Fibroblast of peridontal ligament (primary cell): ENCODE data around the gene IRF2BP1.

Experiments used
- DNase-seq: peaks from one replicate; pipeline ENCODE4 v3.0.0-alpha.2; 2010; ENCODE audit errors: extremely low read depth

IRF2BP1 gene

GRCh38 chr19:45863335-45863839 lies 22.6 kb downstream of the IRF2BP1 start:
- DNase-seq = no peak

DNA sequence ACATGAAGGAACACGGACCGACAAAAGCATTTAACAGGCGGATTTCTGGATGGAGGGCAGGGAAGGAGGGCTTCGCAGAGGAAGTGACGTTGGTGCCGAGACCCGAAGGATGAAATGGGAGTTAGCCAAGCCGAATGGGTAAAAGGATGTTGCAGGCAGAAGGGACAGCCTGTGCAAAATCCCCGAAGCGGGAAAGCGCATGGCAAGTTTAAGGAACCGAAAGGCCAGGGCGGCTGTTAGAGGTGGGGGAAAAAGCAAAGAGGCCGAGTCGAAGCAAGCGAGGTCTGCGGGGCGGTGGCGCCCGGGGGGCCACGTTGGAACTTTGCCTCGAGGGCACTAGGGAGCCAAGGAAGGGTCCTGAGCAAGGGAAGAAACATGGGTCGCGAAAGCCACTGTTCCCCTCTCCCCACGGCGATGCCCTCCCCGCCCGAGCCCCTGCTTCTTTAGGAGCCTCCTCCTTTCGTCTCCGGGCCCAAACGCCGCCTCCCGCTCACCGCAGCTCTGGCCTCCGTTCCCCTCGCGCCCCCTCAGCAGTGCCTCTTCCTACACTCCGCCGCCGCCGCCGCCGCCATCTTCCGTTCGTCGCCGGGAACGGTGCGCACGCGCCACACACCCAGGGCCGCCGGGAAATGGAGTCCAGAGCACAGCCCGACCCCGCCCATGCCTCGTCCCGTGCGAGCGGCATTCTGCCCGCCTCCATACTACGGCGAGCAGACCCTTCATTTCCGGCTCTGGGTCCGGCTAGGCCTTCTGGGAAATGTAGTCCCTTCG lies 23.2 kb downstream of the IRF2BP1 start, which contains the start of gene SYMPK:
SYMPK (minus strand) TSS at position 584 of the 771 bp plus-strand sequence. CDS start 8,652 bp downstream, outside the sequence.
- peak; percentile 97 for DNase-seq

GRCh38 chr19:45862271-45862563 lies 23.7 kb downstream of the IRF2BP1 start:
- DNase-seq = no peak

- DNase-seq = no peak
These were observed 25.3 kb downstream of the IRF2BP1 start for GRCh38 chr19:45860359-45861259.

DNA sequence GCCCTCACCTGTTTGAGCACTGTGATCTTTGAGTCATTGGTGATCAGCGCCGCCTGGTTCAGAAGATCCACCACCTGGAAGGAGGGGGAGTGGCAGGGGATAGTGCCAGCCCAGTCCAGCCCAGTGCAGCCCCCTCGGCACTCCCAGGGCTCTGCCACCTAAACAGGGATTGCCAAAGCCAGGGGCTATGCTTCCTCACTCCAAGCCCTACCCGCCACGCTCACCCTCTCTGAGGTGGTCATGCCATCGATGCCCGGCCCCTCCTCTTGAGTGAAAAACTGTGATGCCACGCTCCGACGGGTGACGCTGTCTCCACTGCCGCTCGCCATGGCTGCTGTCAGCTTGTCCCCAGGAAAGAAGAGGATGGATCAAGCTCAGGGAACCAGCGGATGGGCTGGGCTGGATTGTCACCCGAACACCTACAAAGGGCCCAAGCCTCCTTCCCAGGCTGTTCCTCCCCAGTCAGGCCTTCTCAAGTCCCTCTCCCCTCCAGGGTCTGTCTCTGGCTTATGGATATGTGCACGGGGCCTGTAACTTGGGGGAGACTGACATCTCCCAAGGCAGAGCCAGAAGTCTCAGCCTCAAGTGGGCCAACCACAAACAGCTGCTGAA lies 31.7 kb downstream of the IRF2BP1 start:
- DNase-seq = no peak

GRCh38 chr19:45852983-45853382 lies 33.0 kb downstream of the IRF2BP1 start:
- no peak for DNase-seq

DNA sequence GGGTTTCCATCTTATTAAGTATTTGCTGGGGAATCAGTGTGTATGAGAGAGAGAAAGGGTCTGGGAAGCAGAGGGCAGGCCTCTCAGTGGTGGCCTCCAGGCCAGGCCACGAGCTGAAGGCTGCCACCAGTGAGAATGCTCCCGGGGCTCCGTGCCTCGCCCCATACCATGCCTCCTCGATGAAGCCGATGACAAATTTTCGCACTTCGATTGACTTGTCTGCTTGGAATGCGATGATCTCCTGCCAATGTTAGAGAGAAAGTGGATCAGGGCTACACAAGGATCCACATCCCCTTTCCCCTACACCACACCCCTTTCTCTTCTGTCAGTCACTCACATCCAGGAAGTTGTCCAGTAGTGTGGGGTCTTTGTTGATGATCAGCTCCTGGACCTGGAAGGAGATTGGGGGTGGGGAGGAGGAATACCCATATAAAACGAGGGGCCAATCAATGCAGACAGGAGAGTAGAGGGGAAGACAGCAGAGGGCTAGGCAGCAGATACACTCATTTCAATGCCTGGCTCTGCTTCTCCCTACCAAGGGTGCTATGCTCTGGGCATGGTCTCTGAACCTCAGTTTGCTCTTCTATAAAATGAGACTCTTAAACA lies 33.7 kb downstream of the IRF2BP1 start:
- no peak for DNase-seq

DNA sequence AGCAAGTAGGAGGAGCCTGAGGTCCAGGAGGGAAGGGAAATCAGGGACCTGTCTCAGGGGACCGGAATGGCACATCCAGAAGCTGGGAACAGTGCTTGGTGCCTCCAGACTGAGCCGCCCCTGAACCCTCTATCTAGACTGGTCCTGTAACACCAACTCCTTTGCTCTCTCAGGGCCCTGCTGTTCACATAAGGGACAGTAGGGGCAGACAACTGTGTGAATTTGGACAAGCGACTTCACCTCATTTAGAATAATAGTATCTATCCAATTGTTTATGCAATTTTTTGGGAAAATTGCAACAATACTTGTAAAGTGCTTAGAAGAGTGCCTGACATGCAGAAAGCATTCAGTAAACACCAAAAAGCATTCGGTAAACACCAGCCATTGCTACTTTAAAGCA lies 37.0 kb downstream of the IRF2BP1 start:
- no peak for DNase-seq

DNA sequence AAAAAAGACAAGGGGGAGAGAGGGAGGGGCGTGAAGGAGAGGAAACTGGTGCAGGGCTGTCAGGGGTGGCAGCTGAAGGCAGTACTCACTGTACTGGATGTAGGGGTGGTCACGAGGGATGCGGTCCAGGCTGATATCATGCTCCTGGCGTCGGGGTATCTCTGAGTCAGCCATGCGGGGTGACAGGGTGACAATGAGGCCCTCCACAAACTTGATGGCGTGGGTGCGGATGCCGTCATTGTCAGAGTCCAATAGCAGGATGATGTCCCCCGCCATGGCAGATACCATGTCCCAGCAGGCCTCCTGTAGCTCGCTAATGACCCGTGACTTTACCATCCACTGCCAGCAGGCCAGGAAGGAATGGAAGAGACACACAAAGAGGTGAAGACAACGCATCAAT lies 38.3 kb downstream of the IRF2BP1 start:
- no peak for DNase-seq

GRCh38 chr19:45842198-45842597 lies 43.7 kb downstream of the IRF2BP1 start:
- no peak for DNase-seq

DNA sequence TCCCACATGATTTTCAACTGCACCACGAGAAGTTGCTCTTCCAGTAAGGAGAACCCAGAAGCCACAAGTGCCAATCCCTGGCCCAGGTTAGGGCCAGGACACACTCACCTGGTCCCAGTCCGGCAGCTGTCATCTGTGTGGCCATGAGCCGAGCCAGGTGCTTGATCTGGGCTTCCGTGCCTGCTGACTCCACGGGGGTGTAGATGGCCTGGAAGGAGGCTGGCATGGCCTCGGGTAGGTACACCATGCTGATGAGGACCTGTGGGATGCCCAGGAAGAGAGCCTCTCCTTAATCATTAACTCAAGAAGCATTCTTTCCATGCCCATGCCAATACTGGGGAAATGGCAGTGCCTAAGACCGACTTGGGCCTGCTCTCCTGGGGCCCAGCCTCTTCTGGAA lies 51.0 kb downstream of the IRF2BP1 start:
- DNase-seq = no peak
